Mesodermal cell (in vitro differentiated cells): Measurements from ENCODE around the gene ABTB1.

Experiments used
- H3K27ac ChIP-seq: 2 replicates; pipeline ENCODE4 v1.7.0; 2013; ENCODE audit warnings: mild to moderate bottlenecking, low read depth, low read length, moderate library complexity; ENCODE audit not compliant: severe bottlenecking
- H3K36me3 ChIP-seq: 2 replicates; pipeline ENCODE4 v1.7.1; 2013; ENCODE audit warnings: mild to moderate bottlenecking, low read length, moderate library complexity; ENCODE audit not compliant: control insufficient read depth, insufficient read depth
- H3K4me1 ChIP-seq: one replicate; pipeline ENCODE4 v1.7.1; 2013; ENCODE audit warnings: mild to moderate bottlenecking, low read length; ENCODE audit not compliant: insufficient read depth, control insufficient read depth, poor library complexity, severe bottlenecking
- H3K4me3 ChIP-seq: 2 replicates; pipeline ENCODE4 v1.7.0; 2013; ENCODE audit warnings: low read length, control low read depth, mild to moderate bottlenecking; ENCODE audit not compliant: insufficient read depth, poor library complexity, severe bottlenecking; ENCODE audit errors: extremely low read depth
- H3K9me3 ChIP-seq: 2 replicates; pipeline ENCODE4 v1.7.1; 2013; ENCODE audit warnings: mild to moderate bottlenecking, low read length, moderate library complexity; ENCODE audit not compliant: control insufficient read depth
- WGBS, 2 experiments: methylation state at CpG; one replicate each; pipeline ENCODE4 v1.1.5; 2013; ENCODE audit warnings: missing lambda C conversion rate in 2 of 2; ENCODE audit not compliant: insufficient coverage in 2 of 2; 5-methylcytosine and 5-hydroxymethylcytosine counted together

The ABTB1 gene

GRCh38 chr3:127688416-127689265 is 15.9 kb downstream of the ABTB1 start:
- no peaks in the 10 kb centered on the region for H3K9me3 ChIP-seq

GRCh38 chr3:127689266-127689860 is 16.6 kb downstream of the ABTB1 start:
- H3K27ac ChIP-seq, result peak overlapping the region; percentile 88
- peaks cover 32% of the 10 kb centered on the region for H3K4me1 ChIP-seq
- no peak overlapping the region for H3K4me3 ChIP-seq
- H3K36me3 ChIP-seq, result no peaks in the 10 kb centered on the region
- no peaks in the 10 kb centered on the region for H3K9me3 ChIP-seq
- WGBS, 2 experiments, result 85 to 96% methylated on average over 16 to 19 of the region's 19 CpGs

More at GRCh38 chr3:127688416-127689265, 15.9 kb downstream of the ABTB1 start:
- H3K27ac ChIP-seq, result peak overlapping the region; percentile 31
- WGBS, 2 experiments, result 74 to 78% methylated on average over 15 to 18 of the region's 20 CpGs
- no peaks in the 10 kb centered on the region for H3K36me3 ChIP-seq
- H3K4me3 ChIP-seq, result no peak overlapping the region
- peaks cover 32% of the 10 kb centered on the region for H3K4me1 ChIP-seq

DNA sequence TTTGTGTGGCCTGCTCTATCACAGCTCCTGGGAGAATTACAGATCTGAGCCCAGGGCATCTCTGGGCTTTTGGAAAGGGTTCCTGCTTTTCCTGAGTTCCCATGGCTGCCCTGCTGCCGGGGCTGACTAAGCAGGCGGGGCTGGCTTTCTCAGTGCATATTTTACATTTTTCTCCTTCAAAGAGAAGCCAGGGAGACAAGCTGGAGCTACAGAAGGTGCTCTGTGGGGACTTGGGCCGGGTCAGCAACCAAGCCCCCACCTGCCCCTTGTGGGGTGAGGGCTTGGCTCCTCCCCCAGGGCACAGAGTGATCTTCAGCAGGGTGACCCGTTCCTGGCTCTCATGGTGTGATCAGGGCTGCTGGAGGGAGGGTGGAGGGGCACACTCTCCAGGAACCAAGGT is 17.4 kb downstream of the ABTB1 start:
- Histone ChIP-seq H3K27ac (peak overlapping the region; percentile 88), H3K36me3 (no peaks in the 10 kb centered on the region), H3K4me1 (peaks cover 32% of the 10 kb centered on the region), H3K4me3 (peak overlapping the region; percentile 1), H3K9me3 (no peaks in the 10 kb centered on the region)
- WGBS, 2 experiments, result 25 to 39% methylated on average over 2 to 3 of the region's 4 CpGs

- no peaks in the 10 kb centered on the region for H3K9me3 ChIP-seq
- 65 to 71% methylated on average over 3 of the region's 4 CpGs for WGBS, 2 experiments
- peak overlapping the region; percentile 88 for H3K27ac ChIP-seq
- no peaks in the 10 kb centered on the region for H3K36me3 ChIP-seq
- H3K4me1 ChIP-seq, result peaks cover 32% of the 10 kb centered on the region
- H3K4me3 ChIP-seq, result no peak overlapping the region
Observed at GRCh38 chr3:127690823-127691452, 18.2 kb downstream of the ABTB1 start.

DNA sequence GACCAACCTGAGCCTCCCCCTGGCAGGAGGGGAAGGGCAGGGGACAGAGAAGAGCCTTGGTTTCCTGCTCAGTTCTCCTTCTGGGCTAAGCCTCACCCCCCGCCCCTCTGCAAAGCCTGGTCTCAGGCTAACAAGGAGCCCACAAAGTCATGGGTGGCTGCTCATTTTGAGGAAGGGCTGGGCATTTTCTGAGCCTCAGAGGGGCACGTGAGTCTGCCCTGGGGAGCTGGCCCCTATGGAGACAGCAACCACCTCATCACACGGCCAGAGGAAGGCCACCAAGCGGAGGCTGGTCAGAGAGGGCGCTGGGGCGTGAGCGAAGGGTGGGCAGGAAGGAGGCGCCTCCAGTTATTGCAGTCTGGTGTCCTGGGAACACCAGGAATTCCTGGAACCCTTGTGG is 18.7 kb downstream of the ABTB1 start:
- Histone ChIP-seq H3K4me3 (no peak overlapping the region), H3K27ac (peak overlapping the region; percentile 10), H3K36me3 (no peaks in the 10 kb centered on the region), H3K4me1 (peaks cover 32% of the 10 kb centered on the region), H3K9me3 (no peaks in the 10 kb centered on the region)
- WGBS, 2 experiments, result 93 to 94% methylated on average over 6 to 7 of the region's 8 CpGs

DNA sequence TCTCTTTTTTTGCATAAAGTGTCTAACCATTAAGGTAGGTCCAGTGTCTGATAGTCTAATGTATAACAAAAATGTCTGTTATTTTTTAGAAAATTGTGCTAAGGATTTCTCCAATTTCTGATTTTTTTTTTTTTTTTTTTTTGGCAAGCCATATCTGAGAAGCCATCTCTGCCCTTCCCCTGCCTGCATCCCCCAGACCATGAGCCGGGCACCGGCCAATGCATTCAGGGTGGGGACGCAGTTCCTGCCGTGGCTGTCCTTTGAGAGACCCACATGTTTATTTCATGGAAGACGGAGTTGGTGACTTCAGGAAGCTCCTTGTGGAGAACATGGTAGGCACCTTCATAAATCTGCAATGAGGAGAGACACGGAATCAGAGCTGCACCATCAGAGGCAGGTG is 19.2 kb downstream of the ABTB1 start:
- Histone ChIP-seq H3K4me3 (no peak overlapping the region), H3K9me3 (no peaks in the 10 kb centered on the region), H3K4me1 (peaks cover 34% of the 10 kb centered on the region), H3K27ac (peak overlapping the region; percentile 10), H3K36me3 (no peaks in the 10 kb centered on the region)
- WGBS, 2 experiments, result 89 to 100% methylated on average over 5 to 6 of the region's 6 CpGs

GRCh38 chr3:127692501-127693335 is 20.0 kb downstream of the ABTB1 start:
- Histone ChIP-seq H3K4me3 (no peak overlapping the region), H3K9me3 (no peaks in the 10 kb centered on the region), H3K36me3 (no peaks in the 10 kb centered on the region), H3K4me1 (peaks cover 39% of the 10 kb centered on the region), H3K27ac (no peak overlapping the region)
- 88 to 89% methylated on average over 21 of the region's 21 CpGs for WGBS, 2 experiments

- H3K4me3 ChIP-seq, result no peak overlapping the region
- peaks cover 42% of the 10 kb centered on the region for H3K4me1 ChIP-seq
- H3K9me3 ChIP-seq, result no peaks in the 10 kb centered on the region
- H3K27ac ChIP-seq, result no peak overlapping the region
- H3K36me3 ChIP-seq, result no peaks in the 10 kb centered on the region
- WGBS, 2 experiments, result 91 to 94% methylated on average over 4 to 7 of the region's 7 CpGs
Observed at GRCh38 chr3:127693336-127693843, 20.6 kb downstream of the ABTB1 start.

DNA sequence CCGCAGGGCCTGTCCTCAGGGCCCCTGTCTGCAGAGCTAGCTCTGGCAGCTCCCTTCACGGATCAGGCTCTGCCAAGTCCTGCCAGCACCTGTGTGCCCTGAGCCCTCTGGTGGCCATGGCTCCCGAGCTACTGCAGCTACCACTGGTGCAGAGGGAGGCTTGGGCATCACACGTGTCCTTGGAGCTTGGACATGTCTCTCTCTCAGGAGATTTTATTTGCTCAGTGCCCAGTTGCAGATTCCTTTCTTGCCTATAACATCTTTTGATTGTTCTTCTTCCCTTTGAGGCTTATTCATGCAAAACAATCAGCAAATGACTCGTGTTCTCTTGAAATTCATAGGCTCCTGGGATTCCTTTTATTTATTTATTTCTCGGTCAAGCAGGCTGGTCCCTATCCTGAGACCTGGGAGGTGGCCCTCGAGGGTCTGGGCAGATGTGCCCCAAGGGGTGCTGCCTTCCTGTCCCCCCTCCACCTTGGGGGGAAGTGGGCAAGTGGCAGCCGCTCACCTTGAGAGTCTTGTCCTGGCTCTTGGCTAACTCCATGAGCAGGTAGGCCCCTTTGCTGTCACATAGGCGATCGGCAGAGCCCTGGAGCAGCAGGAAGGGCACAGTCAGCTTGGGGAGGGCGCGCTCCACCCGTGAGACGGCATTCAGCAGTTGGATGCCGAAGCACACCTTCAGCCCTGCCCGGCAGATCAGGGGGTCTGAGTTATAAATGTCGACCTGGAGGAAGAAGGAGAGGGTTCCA is 21.9 kb downstream of the ABTB1 start:
- Histone ChIP-seq H3K27ac (no peak overlapping the region), H3K4me3 (no peak overlapping the region), H3K4me1 (peaks cover 30% of the 10 kb centered on the region), H3K9me3 (no peaks in the 10 kb centered on the region), H3K36me3 (no peaks in the 10 kb centered on the region)
- WGBS, 2 experiments, result 79 to 84% methylated on average over 16 to 17 of the region's 17 CpGs
